Measurements from ENCODE around the gene TAAR6.

TAAR6 gene

GRCh38 chr6:132604635-132605152 is 34.6 kb downstream of the TAAR6 start:
- DNase-seq = no peak
- no peaks in the 10 kb centered on the region for H3K4me1 ChIP-seq (ENCODE audit: control insufficient read depth in 1 of 2, insufficient read depth in 2 of 2, low read length in 2 of 2)
- no peak overlapping the region for H3K23ac ChIP-seq (ENCODE audit: low read length)
- no peaks in the 10 kb centered on the region for H3K36me3 ChIP-seq (ENCODE audit: control insufficient read depth in 1 of 2, insufficient read depth in 2 of 2, low read length in 2 of 2)
- no peak overlapping the region for H2AFZ ChIP-seq (ENCODE audit: insufficient read depth, low read length, poor library complexity)
- H2BK120ac ChIP-seq (ENCODE audit: insufficient read depth, low read length, poor library complexity) = no peak overlapping the region
- H3K27ac ChIP-seq (ENCODE audit: low read depth, low read length) = no peak overlapping the region
- H3K4me2 ChIP-seq (ENCODE audit: low read length) = no peak overlapping the region
- H3K79me2 ChIP-seq (ENCODE audit: control insufficient read depth, insufficient read depth, low read length, poor library complexity) = no peaks in the 10 kb centered on the region
- no peak overlapping the region for H3K4me3 ChIP-seq (ENCODE audit: low read depth, low read length)
- no peak overlapping the region for H3K14ac ChIP-seq (ENCODE audit: low read length)
- no peak overlapping the region for H3K18ac ChIP-seq (ENCODE audit: low read length)
- no peaks in the 10 kb centered on the region for H3K79me1 ChIP-seq (ENCODE audit: low read length)
- no peak overlapping the region for H4K8ac ChIP-seq (ENCODE audit: low read depth, low read length)
- H2BK5ac ChIP-seq (ENCODE audit: low read depth, low read length, poor library complexity) = no peak overlapping the region
- H3K9me3 ChIP-seq (ENCODE audit: insufficient read depth, low read depth, low read length) = peaks cover 2% of the 10 kb centered on the region
- no peak overlapping the region for H2AK5ac ChIP-seq (ENCODE audit: low read length)
- no peak overlapping the region for H4K12ac ChIP-seq (ENCODE audit: low read depth, low read length)
- no peak overlapping the region for H2BK12ac ChIP-seq (ENCODE audit: low read length)
- H4K91ac ChIP-seq (ENCODE audit: low read depth, low read length) = no peak overlapping the region
- no peak overlapping the region for H3K4ac ChIP-seq (ENCODE audit: low read depth, low read length)
- H3K9ac ChIP-seq (ENCODE audit: low read length) = no peak overlapping the region
- H3K27me3 ChIP-seq (ENCODE audit: insufficient read depth, low read length) = no peaks in the 10 kb centered on the region
- WGBS (ENCODE audit: extremely low coverage, insufficient coverage, insufficient read length) = no CpG with 5 or more reads among the region's 8 CpGs

- WGBS (ENCODE audit: extremely low coverage, insufficient coverage, insufficient read length) = no CpG with 5 or more reads among the region's 5 CpGs
- no peak overlapping the region for H3K18ac ChIP-seq (ENCODE audit: low read length)
- no peak overlapping the region for H3K4me3 ChIP-seq (ENCODE audit: low read depth, low read length)
- no peaks in the 10 kb centered on the region for H3K79me2 ChIP-seq (ENCODE audit: control insufficient read depth, insufficient read depth, low read length, poor library complexity)
- DNase-seq = no peak
- H3K23ac ChIP-seq (ENCODE audit: low read length) = no peak overlapping the region
- H3K4me2 ChIP-seq (ENCODE audit: low read length) = no peak overlapping the region
- H2AK5ac ChIP-seq (ENCODE audit: low read length) = no peak overlapping the region
- no peaks in the 10 kb centered on the region for H3K79me1 ChIP-seq (ENCODE audit: low read length)
- H2BK120ac ChIP-seq (ENCODE audit: insufficient read depth, low read length, poor library complexity) = no peak overlapping the region
- H3K36me3 ChIP-seq (ENCODE audit: control insufficient read depth in 1 of 2, insufficient read depth in 2 of 2, low read length in 2 of 2) = no peaks in the 10 kb centered on the region
- H3K27ac ChIP-seq (ENCODE audit: low read depth, low read length) = no peak overlapping the region
- H4K12ac ChIP-seq (ENCODE audit: low read depth, low read length) = no peak overlapping the region
- H3K27me3 ChIP-seq (ENCODE audit: insufficient read depth, low read length) = no peaks in the 10 kb centered on the region
- H3K4ac ChIP-seq (ENCODE audit: low read depth, low read length) = no peak overlapping the region
- H3K14ac ChIP-seq (ENCODE audit: low read length) = no peak overlapping the region
- peaks cover 2% of the 10 kb centered on the region for H3K9me3 ChIP-seq (ENCODE audit: insufficient read depth, low read depth, low read length)
- H2AFZ ChIP-seq (ENCODE audit: insufficient read depth, low read length, poor library complexity) = no peak overlapping the region
- H3K4me1 ChIP-seq (ENCODE audit: control insufficient read depth in 1 of 2, insufficient read depth in 2 of 2, low read length in 2 of 2) = no peaks in the 10 kb centered on the region
- no peak overlapping the region for H2BK5ac ChIP-seq (ENCODE audit: low read depth, low read length, poor library complexity)
- H4K8ac ChIP-seq (ENCODE audit: low read depth, low read length) = no peak overlapping the region
- H2BK12ac ChIP-seq (ENCODE audit: low read length) = no peak overlapping the region
- H4K91ac ChIP-seq (ENCODE audit: low read depth, low read length) = no peak overlapping the region
- no peak overlapping the region for H3K9ac ChIP-seq (ENCODE audit: low read length)
Observed at GRCh38 chr6:132607544-132608233, 37.6 kb downstream of the TAAR6 start.

GRCh38 chr6:132611616-132612015 is 41.5 kb downstream of the TAAR6 start:
- Histone ChIP-seq H2AK5ac (ENCODE audit: low read length) (no peak overlapping the region), H3K79me2 (ENCODE audit: control insufficient read depth, insufficient read depth, low read length, poor library complexity) (no peaks in the 10 kb centered on the region), H2BK5ac (ENCODE audit: low read depth, low read length, poor library complexity) (no peak overlapping the region), H3K23ac (ENCODE audit: low read length) (no peak overlapping the region), H3K9me3 (ENCODE audit: insufficient read depth, low read depth, low read length) (no peaks in the 10 kb centered on the region), H4K8ac (ENCODE audit: low read depth, low read length) (no peak overlapping the region), H3K79me1 (ENCODE audit: low read length) (no peaks in the 10 kb centered on the region), H3K14ac (ENCODE audit: low read length) (no peak overlapping the region), H3K36me3 (ENCODE audit: control insufficient read depth in 1 of 2, insufficient read depth in 2 of 2, low read length in 2 of 2) (no peaks in the 10 kb centered on the region), H4K91ac (ENCODE audit: low read depth, low read length) (no peak overlapping the region), H3K27me3 (ENCODE audit: insufficient read depth, low read length) (no peaks in the 10 kb centered on the region), H3K4me2 (ENCODE audit: low read length) (no peak overlapping the region), H3K27ac (ENCODE audit: low read depth, low read length) (no peak overlapping the region), H3K4me1 (ENCODE audit: control insufficient read depth in 1 of 2, insufficient read depth in 2 of 2, low read length in 2 of 2) (no peaks in the 10 kb centered on the region), H3K4ac (ENCODE audit: low read depth, low read length) (no peak overlapping the region), H2BK12ac (ENCODE audit: low read length) (no peak overlapping the region), H4K12ac (ENCODE audit: low read depth, low read length) (no peak overlapping the region), H3K9ac (ENCODE audit: low read length) (no peak overlapping the region), H3K18ac (ENCODE audit: low read length) (no peak overlapping the region), H3K4me3 (ENCODE audit: low read depth, low read length) (no peak overlapping the region), H2BK120ac (ENCODE audit: insufficient read depth, low read length, poor library complexity) (no peak overlapping the region), H2AFZ (ENCODE audit: insufficient read depth, low read length, poor library complexity) (no peak overlapping the region)
- DNase-seq = no peak
- WGBS (ENCODE audit: extremely low coverage, insufficient coverage, insufficient read length) = no CpG with 5 or more reads among the region's 2 CpGs

- Histone ChIP-seq H2AFZ (ENCODE audit: insufficient read depth, low read length, poor library complexity) (no peak overlapping the region), H2AK5ac (ENCODE audit: low read length) (no peak overlapping the region), H3K4ac (ENCODE audit: low read depth, low read length) (no peak overlapping the region), H3K9me3 (ENCODE audit: insufficient read depth, low read depth, low read length) (no peaks in the 10 kb centered on the region), H3K4me1 (ENCODE audit: control insufficient read depth in 1 of 2, insufficient read depth in 2 of 2, low read length in 2 of 2) (no peaks in the 10 kb centered on the region), H3K4me2 (ENCODE audit: low read length) (no peak overlapping the region), H3K9ac (ENCODE audit: low read length) (no peak overlapping the region), H4K12ac (ENCODE audit: low read depth, low read length) (no peak overlapping the region), H2BK120ac (ENCODE audit: insufficient read depth, low read length, poor library complexity) (no peak overlapping the region), H3K18ac (ENCODE audit: low read length) (no peak overlapping the region), H3K27me3 (ENCODE audit: insufficient read depth, low read length) (no peaks in the 10 kb centered on the region), H2BK12ac (ENCODE audit: low read length) (no peak overlapping the region), H3K14ac (ENCODE audit: low read length) (no peak overlapping the region), H4K91ac (ENCODE audit: low read depth, low read length) (no peak overlapping the region), H3K79me2 (ENCODE audit: control insufficient read depth, insufficient read depth, low read length, poor library complexity) (no peaks in the 10 kb centered on the region), H3K4me3 (ENCODE audit: low read depth, low read length) (no peak overlapping the region), H3K23ac (ENCODE audit: low read length) (no peak overlapping the region), H2BK5ac (ENCODE audit: low read depth, low read length, poor library complexity) (no peak overlapping the region), H4K8ac (ENCODE audit: low read depth, low read length) (no peak overlapping the region), H3K79me1 (ENCODE audit: low read length) (no peaks in the 10 kb centered on the region), H3K36me3 (ENCODE audit: control insufficient read depth in 1 of 2, insufficient read depth in 2 of 2, low read length in 2 of 2) (no peaks in the 10 kb centered on the region), H3K27ac (ENCODE audit: low read depth, low read length) (no peak overlapping the region)
- no peak for DNase-seq
- WGBS (ENCODE audit: extremely low coverage, insufficient coverage, insufficient read length) = no CpG with 5 or more reads among the region's 4 CpGs
Observed at GRCh38 chr6:132612449-132613108, 42.5 kb downstream of the TAAR6 start.

Data from trophoblast cell (in vitro differentiated cells and primary cell).